ENCODE measurements around the gene EZH2. TPM values are rescaled to one million over a fixed set of nuclear protein-coding genes. Genes with fewer than 3 reads are reported as not detected.

Gene EZH2
- total and polyA plus RNA-seq, 4 donors = 2.0 to 21.3 (median 2.5) TPM

DNA sequence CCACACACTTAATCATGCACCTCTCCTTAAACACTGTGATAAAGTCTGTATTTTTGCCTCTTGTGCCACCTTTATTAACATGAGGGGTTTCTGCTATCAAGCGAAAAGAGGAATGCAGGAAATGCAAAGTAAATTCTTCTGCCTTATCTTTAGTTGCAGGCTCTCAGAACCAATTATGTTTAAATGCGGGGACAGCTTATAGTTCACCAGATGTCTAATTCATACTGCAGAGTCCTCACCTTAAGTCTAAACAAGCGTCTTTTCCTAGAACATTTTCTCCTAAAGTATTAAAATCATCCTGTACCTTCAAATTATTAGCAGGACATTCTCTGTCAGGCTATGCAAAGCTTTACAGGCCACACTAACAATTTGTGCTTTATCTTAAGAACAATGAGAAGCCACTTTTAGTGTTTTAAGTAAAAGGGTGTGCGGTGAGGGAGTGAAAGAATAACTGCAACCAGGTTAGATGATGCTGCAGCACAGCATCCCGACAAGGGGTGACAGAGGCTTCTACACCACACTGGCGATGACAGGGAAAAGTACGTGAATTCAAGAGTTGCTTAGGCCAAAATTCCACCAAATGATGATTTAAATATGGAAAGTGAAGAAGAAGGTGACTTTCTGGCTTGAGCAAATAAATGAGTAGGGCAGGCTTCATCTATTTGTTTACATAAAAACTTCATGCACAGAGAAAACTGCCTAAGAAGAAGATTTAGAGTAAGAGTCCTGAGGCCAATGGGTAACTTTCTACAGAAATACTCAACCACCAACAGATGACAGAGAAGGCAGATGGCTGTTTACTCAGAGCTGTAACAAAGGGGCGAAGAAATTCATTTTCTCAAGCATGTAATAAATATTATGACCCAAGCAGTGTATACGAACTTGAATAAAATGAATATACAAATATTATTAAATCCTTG is 36.0 kb downstream of the EZH2 start:
- WGBS = 91% methylated on average over 9 of the region's 9 CpGs
- H3K36me3 ChIP-seq (ENCODE audit: control insufficient read depth in 4 of 4, insufficient read depth in 3 of 4, low read depth in 1 of 4, low read length in 3 of 4) = no peaks in the 10 kb centered on the region
- no peak overlapping the region for H3K4me3 ChIP-seq (ENCODE audit: low read depth in 1 of 3, low read length in 3 of 3)
- no peaks in the 10 kb centered on the region for H3K9me3 ChIP-seq (ENCODE audit: control insufficient read depth in 4 of 4, low read length in 3 of 4)
- no peak for TF ChIP-seq HNF4G (IDR thresholded peaks at IDR 0.05)
- TF ChIP-seq, protein P1, sequence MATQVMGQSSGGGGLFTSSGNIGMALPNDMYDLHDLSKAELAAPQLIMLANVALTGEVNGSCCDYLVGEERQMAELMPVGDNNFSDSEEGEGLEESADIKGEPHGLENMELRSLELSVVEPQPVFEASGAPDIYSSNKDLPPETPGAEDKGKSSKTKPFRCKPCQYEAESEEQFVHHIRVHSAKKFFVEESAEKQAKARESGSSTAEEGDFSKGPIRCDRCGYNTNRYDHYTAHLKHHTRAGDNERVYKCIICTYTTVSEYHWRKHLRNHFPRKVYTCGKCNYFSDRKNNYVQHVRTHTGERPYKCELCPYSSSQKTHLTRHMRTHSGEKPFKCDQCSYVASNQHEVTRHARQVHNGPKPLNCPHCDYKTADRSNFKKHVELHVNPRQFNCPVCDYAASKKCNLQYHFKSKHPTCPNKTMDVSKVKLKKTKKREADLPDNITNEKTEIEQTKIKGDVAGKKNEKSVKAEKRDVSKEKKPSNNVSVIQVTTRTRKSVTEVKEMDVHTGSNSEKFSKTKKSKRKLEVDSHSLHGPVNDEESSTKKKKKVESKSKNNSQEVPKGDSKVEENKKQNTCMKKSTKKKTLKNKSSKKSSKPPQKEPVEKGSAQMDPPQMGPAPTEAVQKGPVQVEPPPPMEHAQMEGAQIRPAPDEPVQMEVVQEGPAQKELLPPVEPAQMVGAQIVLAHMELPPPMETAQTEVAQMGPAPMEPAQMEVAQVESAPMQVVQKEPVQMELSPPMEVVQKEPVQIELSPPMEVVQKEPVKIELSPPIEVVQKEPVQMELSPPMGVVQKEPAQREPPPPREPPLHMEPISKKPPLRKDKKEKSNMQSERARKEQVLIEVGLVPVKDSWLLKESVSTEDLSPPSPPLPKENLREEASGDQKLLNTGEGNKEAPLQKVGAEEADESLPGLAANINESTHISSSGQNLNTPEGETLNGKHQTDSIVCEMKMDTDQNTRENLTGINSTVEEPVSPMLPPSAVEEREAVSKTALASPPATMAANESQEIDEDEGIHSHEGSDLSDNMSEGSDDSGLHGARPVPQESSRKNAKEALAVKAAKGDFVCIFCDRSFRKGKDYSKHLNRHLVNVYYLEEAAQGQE (IDR thresholded peaks at IDR 0.05) = no peak
- no peak for TF ChIP-seq RAD21 (IDR thresholded peaks at IDR 0.05)
- no peak for TF ChIP-seq NR2F2 (IDR thresholded peaks at IDR 0.05)
- no peak for TF ChIP-seq FOXA1 (IDR thresholded peaks at IDR 0.05)
- TF ChIP-seq, protein P2, sequence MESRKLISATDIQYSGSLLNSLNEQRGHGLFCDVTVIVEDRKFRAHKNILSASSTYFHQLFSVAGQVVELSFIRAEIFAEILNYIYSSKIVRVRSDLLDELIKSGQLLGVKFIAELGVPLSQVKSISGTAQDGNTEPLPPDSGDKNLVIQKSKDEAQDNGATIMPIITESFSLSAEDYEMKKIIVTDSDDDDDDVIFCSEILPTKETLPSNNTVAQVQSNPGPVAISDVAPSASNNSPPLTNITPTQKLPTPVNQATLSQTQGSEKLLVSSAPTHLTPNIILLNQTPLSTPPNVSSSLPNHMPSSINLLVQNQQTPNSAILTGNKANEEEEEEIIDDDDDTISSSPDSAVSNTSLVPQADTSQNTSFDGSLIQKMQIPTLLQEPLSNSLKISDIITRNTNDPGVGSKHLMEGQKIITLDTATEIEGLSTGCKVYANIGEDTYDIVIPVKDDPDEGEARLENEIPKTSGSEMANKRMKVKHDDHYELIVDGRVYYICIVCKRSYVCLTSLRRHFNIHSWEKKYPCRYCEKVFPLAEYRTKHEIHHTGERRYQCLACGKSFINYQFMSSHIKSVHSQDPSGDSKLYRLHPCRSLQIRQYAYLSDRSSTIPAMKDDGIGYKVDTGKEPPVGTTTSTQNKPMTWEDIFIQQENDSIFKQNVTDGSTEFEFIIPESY (IDR thresholded peaks at IDR 0.05) = no peak
- TF ChIP-seq YY1 (IDR thresholded peaks at IDR 0.05) = no peak
- TF ChIP-seq RXRA (IDR thresholded peaks at IDR 0.05) = no peak
- no peak for TF ChIP-seq JUND (IDR thresholded peaks at IDR 0.05)
- TF ChIP-seq HNF4A (conservative IDR thresholded peaks at IDR 0.05) = no peak
- TF ChIP-seq FOXA2 (IDR thresholded peaks at IDR 0.05) = no peak
- TF ChIP-seq EGR1 (IDR thresholded peaks at IDR 0.05; ENCODE audit: low read depth in 2 of 2) = no peak
- TF ChIP-seq, protein P3, sequence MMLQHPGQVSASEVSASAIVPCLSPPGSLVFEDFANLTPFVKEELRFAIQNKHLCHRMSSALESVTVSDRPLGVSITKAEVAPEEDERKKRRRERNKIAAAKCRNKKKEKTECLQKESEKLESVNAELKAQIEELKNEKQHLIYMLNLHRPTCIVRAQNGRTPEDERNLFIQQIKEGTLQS (IDR thresholded peaks at IDR 0.05) = no peak
- TF ChIP-seq GABPA (IDR thresholded peaks at IDR 0.05 in 1 of 2, conservative IDR thresholded peaks at IDR 0.05 in 1 of 2) = no peak
- no peaks in the 10 kb centered on the region for H3K27me3 ChIP-seq (ENCODE audit: control insufficient read depth in 4 of 4, insufficient read depth in 4 of 4, low read length in 3 of 4)
- no peaks in the 10 kb centered on the region for H3K4me1 ChIP-seq (ENCODE audit: control insufficient read depth in 4 of 4, insufficient read depth in 4 of 4, low read length in 3 of 4)
- no peak overlapping the region for H3K9ac ChIP-seq (ENCODE audit: low read depth in 1 of 2, low read length in 2 of 2)
- H3K27ac ChIP-seq (ENCODE audit: low read depth in 1 of 2, low read length in 2 of 2) = no peak overlapping the region
- no peak for DNase-seq (ENCODE audit: low spot score)

DNA sequence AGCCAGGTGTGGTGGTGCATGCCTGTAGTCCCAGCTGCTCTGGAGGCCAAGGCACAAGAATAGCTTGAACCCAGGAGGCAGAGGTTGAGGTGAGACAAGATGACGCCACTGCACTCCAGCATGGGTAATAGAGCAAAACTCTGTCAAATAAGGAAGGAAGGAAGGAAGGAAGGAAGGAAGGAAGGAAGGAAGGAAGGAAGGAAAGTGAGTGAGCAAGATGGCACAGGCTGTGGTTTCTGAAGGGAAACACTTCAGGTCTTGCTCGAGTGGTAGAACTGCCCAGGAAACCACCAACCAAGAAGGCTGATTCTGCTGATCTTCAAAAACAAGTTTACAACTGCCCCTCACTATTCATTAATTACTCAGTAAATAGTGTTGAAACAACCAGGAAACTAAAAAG is 45.2 kb downstream of the EZH2 start:
- H3K4me3 ChIP-seq (ENCODE audit: low read depth in 1 of 3, low read length in 3 of 3) = no peak overlapping the region
- no peak overlapping the region for H3K27ac ChIP-seq (ENCODE audit: low read depth in 1 of 2, low read length in 2 of 2)
- H3K4me1 ChIP-seq (ENCODE audit: control insufficient read depth in 4 of 4, insufficient read depth in 4 of 4, low read length in 3 of 4) = no peaks in the 10 kb centered on the region
- TF ChIP-seq EGR1 (IDR thresholded peaks at IDR 0.05; ENCODE audit: low read depth in 2 of 2) = no peak
- TF ChIP-seq, protein P4, sequence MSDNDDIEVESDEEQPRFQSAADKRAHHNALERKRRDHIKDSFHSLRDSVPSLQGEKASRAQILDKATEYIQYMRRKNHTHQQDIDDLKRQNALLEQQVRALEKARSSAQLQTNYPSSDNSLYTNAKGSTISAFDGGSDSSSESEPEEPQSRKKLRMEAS (IDR thresholded peaks at IDR 0.05) = no peak
- TF ChIP-seq SP1 (IDR thresholded peaks at IDR 0.05) = no peak
- no peak for TF ChIP-seq RAD21 (IDR thresholded peaks at IDR 0.05)
- no peak for TF ChIP-seq GABPA (IDR thresholded peaks at IDR 0.05 in 1 of 2, conservative IDR thresholded peaks at IDR 0.05 in 1 of 2)
- TF ChIP-seq FOXA1 (IDR thresholded peaks at IDR 0.05) = no peak
- TF ChIP-seq, protein P5, sequence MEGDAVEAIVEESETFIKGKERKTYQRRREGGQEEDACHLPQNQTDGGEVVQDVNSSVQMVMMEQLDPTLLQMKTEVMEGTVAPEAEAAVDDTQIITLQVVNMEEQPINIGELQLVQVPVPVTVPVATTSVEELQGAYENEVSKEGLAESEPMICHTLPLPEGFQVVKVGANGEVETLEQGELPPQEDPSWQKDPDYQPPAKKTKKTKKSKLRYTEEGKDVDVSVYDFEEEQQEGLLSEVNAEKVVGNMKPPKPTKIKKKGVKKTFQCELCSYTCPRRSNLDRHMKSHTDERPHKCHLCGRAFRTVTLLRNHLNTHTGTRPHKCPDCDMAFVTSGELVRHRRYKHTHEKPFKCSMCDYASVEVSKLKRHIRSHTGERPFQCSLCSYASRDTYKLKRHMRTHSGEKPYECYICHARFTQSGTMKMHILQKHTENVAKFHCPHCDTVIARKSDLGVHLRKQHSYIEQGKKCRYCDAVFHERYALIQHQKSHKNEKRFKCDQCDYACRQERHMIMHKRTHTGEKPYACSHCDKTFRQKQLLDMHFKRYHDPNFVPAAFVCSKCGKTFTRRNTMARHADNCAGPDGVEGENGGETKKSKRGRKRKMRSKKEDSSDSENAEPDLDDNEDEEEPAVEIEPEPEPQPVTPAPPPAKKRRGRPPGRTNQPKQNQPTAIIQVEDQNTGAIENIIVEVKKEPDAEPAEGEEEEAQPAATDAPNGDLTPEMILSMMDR (IDR thresholded peaks at IDR 0.05; ENCODE audit: low read depth, low read length, missing input control) = no peak
- TF ChIP-seq HNF4A (conservative IDR thresholded peaks at IDR 0.05) = no peak
- TF ChIP-seq, protein P3 (IDR thresholded peaks at IDR 0.05) = no peak
- no peak for TF ChIP-seq YY1 (IDR thresholded peaks at IDR 0.05)
- no peak for TF ChIP-seq NR2F2 (IDR thresholded peaks at IDR 0.05)
- TF ChIP-seq FOXA2 (IDR thresholded peaks at IDR 0.05) = no peak
- no peak for TF ChIP-seq JUND (IDR thresholded peaks at IDR 0.05)
- no peak for TF ChIP-seq TAF1 (conservative IDR thresholded peaks at IDR 0.05)
- no peaks in the 10 kb centered on the region for H3K27me3 ChIP-seq (ENCODE audit: control insufficient read depth in 4 of 4, insufficient read depth in 4 of 4, low read length in 3 of 4)
- H3K36me3 ChIP-seq (ENCODE audit: control insufficient read depth in 4 of 4, insufficient read depth in 3 of 4, low read depth in 1 of 4, low read length in 3 of 4) = no peaks in the 10 kb centered on the region
- no peak overlapping the region for H3K9ac ChIP-seq (ENCODE audit: low read depth in 1 of 2, low read length in 2 of 2)
- H3K9me3 ChIP-seq (ENCODE audit: control insufficient read depth in 4 of 4, low read length in 3 of 4) = no peaks in the 10 kb centered on the region
- WGBS = 77% methylated on average over 2 of the region's 2 CpGs
- no peak for DNase-seq (ENCODE audit: low spot score)

All from liver (tissue), 9 donors.